Osteoblast (primary cell): Measurements from ENCODE around the gene ALOXE3. TPM values are rescaled to one million over a fixed set of nuclear protein-coding genes. Genes with fewer than 3 reads are reported as not detected.
A peak's percentile ranks its signal among the peaks of the same experiment; 100 is the strongest.

ENCODE experiments used
- DNase-seq: peaks from one replicate; pipeline ENCODE4 v3.0.0; 2011; ENCODE audit warnings: low spot score, mixed read lengths; ENCODE audit not compliant: insufficient read length; ENCODE audit errors: missing footprints
- H2AFZ ChIP-seq: 2 replicates; pipeline ENCODE4 v1.6.0; 2011; ENCODE audit warnings: mild to moderate bottlenecking, low read length
- H3K27ac ChIP-seq: 2 replicates; pipeline ENCODE4 v1.5.1; 2011; ENCODE audit warnings: mild to moderate bottlenecking, low read depth, low read length, moderate library complexity
- H3K27me3 ChIP-seq: 2 replicates; pipeline ENCODE4 v1.6.0; 2012; ENCODE audit warnings: mild to moderate bottlenecking, control low read depth, inconsistent platforms, low read length, moderate library complexity; ENCODE audit not compliant: insufficient read depth
- H3K36me3 ChIP-seq: 2 replicates; pipeline ENCODE4 v1.5.1; 2011; ENCODE audit warnings: mild to moderate bottlenecking, low read length, control low read depth, moderate library complexity; ENCODE audit not compliant: insufficient read depth
- H3K4me1 ChIP-seq: 2 replicates; pipeline ENCODE4 v1.5.1; 2011; ENCODE audit warnings: mild to moderate bottlenecking, low read length, control low read depth, moderate library complexity; ENCODE audit not compliant: insufficient read depth
- H3K4me2 ChIP-seq: 2 replicates; pipeline ENCODE4 v1.6.0; 2011; ENCODE audit warnings: mild to moderate bottlenecking, low read length; ENCODE audit not compliant: insufficient read depth
- H3K4me3 ChIP-seq: fragments of 200-600 bp; sonication (generic); 3 replicates; pipeline ENCODE4 v1.5.1; 2012; ENCODE audit warnings: mild to moderate bottlenecking, low read length, inconsistent platforms; ENCODE audit not compliant: insufficient read depth
- H3K79me2 ChIP-seq: 2 replicates; pipeline ENCODE4 v1.6.0; 2012; ENCODE audit warnings: mild to moderate bottlenecking, low read length, control low read depth, inconsistent platforms; ENCODE audit not compliant: insufficient read depth
- H3K9me3 ChIP-seq: 2 replicates; pipeline ENCODE4 v1.5.1; 2011; ENCODE audit warnings: low read depth, low read length, control low read depth
- H4K20me1 ChIP-seq: 2 replicates; pipeline ENCODE4 v1.6.0; 2012; ENCODE audit warnings: mild to moderate bottlenecking, low read length, control low read depth; ENCODE audit not compliant: insufficient read depth
- total RNA-seq: library from RNA; depleted of rRNA; stranded (reverse); fragments of >200 nt; gene quantifications from 2 replicates; pipeline ENCODE4 v1.2.3, GENCODE V29; 2012
- TF ChIP-seq, protein P1 (sequence below): IDR thresholded peaks from 2 replicates; pipeline ENCODE4 v1.5.1; 2011; ENCODE audit warnings: mild to moderate bottlenecking, low read depth, low read length, moderate library complexity; ENCODE audit errors: extremely low read depth

The ALOXE3 gene
- total RNA-seq, 1 donor: not detected

GRCh38 chr17:8056232-8056975 is 61.9 kb downstream of the ALOXE3 start:
- H3K4me2 ChIP-seq: peak overlapping the region; percentile 46
- H3K4me1 ChIP-seq: peaks cover 13% of the 10 kb centered on the region
- H3K4me3 ChIP-seq: no peak overlapping the region
- H3K9me3 ChIP-seq: no peaks in the 10 kb centered on the region
- no peak overlapping the region for H2AFZ ChIP-seq
- no peaks in the 10 kb centered on the region for H4K20me1 ChIP-seq
- H3K27me3 ChIP-seq: peaks cover 59% of the 10 kb centered on the region
- TF ChIP-seq, protein P1, sequence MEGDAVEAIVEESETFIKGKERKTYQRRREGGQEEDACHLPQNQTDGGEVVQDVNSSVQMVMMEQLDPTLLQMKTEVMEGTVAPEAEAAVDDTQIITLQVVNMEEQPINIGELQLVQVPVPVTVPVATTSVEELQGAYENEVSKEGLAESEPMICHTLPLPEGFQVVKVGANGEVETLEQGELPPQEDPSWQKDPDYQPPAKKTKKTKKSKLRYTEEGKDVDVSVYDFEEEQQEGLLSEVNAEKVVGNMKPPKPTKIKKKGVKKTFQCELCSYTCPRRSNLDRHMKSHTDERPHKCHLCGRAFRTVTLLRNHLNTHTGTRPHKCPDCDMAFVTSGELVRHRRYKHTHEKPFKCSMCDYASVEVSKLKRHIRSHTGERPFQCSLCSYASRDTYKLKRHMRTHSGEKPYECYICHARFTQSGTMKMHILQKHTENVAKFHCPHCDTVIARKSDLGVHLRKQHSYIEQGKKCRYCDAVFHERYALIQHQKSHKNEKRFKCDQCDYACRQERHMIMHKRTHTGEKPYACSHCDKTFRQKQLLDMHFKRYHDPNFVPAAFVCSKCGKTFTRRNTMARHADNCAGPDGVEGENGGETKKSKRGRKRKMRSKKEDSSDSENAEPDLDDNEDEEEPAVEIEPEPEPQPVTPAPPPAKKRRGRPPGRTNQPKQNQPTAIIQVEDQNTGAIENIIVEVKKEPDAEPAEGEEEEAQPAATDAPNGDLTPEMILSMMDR: no peak
- no peaks in the 10 kb centered on the region for H3K36me3 ChIP-seq
- no peaks in the 10 kb centered on the region for H3K79me2 ChIP-seq
- peak; percentile 92 for DNase-seq
- no peak overlapping the region for H3K27ac ChIP-seq

DNA sequence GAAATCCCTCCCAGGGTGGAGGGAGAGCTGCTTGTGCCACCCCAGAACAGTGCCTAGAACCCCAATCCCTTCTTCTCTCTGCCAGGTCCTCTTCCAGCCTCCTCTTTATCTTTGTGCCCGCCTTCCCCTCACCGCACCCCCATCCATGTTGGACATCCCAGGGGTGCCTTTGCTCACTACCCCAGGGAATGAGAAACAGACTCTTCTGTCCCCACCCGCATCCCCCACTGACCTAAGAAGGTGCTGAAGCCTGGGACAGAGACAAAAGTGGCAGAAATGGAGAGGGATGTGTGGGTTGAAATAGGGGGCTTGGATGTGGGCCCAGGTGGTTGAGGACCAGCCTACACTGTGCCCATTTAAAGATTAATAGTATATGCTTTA is 62.5 kb downstream of the ALOXE3 start:
- no peaks in the 10 kb centered on the region for H3K9me3 ChIP-seq
- no peak overlapping the region for H2AFZ ChIP-seq
- H4K20me1 ChIP-seq: no peaks in the 10 kb centered on the region

DNA sequence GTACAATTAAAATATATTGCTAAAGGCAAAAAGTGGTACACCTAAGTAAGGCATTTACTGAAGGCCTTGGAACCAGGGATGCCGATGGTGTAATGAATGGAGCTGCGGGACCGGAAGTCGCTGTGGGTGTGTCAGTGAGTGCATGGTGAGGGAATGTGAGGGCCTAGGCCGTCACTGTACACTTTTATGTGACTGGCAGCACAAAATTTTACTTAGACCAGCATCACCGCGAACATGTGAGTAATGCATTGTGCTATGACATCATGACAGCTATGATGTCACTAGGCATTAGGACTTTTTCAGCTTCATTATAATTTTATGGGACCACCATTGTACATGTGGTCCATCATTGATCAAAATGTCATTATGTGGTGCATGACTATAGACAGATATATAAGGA is 64.7 kb downstream of the ALOXE3 start:
- Histone ChIP-seq H3K4me2 (no peak overlapping the region), H3K79me2 (no peaks in the 10 kb centered on the region), H3K27me3 (peaks cover 37% of the 10 kb centered on the region), H3K36me3 (no peaks in the 10 kb centered on the region), H2AFZ (no peak overlapping the region), H3K4me1 (peaks cover 13% of the 10 kb centered on the region), H3K4me3 (no peak overlapping the region), H3K9me3 (no peaks in the 10 kb centered on the region), H4K20me1 (no peaks in the 10 kb centered on the region), H3K27ac (no peak overlapping the region)
- TF ChIP-seq, protein P1: no peak
- no peak for DNase-seq

More for the DNA sequence above, 62.5 kb downstream of the ALOXE3 start:
- no peak overlapping the region for H3K4me3 ChIP-seq
- H3K79me2 ChIP-seq: no peaks in the 10 kb centered on the region
- H3K36me3 ChIP-seq: no peaks in the 10 kb centered on the region
- H3K27ac ChIP-seq: no peak overlapping the region
- H3K4me2 ChIP-seq: no peak overlapping the region
- TF ChIP-seq, protein P1: no peak
- peaks cover 54% of the 10 kb centered on the region for H3K27me3 ChIP-seq
- H3K4me1 ChIP-seq: peaks cover 13% of the 10 kb centered on the region
- DNase-seq: no peak

DNA sequence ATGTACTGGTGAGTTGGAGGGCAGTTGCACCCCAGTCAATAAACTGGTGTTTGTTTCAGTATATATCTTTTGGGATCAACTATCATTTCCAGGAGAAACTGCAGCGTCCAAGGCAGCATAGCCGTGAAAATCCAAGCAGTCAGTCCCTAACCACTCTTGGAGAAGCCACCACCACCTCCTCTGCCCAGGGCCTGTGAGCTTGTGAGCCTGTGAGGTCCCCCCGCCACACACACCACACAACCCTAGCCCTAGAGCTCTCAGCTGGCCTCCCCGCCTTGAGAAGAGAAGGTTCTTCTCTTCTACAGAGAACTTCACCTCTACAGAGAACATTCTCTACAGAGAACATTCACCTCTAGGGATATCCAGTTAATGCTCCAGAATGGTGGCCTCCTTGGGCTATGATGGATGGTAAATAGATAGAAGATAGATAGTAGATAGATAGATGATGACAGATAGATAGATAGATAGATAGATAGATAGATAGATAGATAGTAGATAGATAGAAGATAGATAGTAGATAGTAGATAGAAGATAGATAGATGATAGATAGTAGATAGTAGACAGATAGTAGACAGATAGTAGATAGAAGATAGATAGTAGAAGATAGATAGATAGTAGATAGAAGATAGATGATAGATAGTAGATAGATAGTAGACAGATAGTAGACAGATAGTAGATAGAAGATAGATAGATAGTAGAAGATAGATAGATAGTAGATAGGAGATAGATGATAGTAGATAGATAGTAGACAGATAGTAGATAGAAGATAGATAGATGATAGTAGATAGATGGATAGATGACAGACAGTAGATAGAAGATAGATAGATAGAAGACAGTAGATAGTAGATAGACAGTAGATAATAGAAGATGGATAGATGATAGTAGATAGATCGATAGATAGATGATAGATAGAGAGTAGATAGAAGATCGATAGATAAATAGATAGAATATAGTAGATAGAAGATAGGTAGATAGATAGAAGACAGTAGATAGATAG is 65.8 kb downstream of the ALOXE3 start:
- no peak for DNase-seq
- H4K20me1 ChIP-seq: no peaks in the 10 kb centered on the region
- peaks cover 13% of the 10 kb centered on the region for H3K4me1 ChIP-seq
- H3K4me3 ChIP-seq: no peak overlapping the region
- H3K27ac ChIP-seq: no peak overlapping the region
- no peak overlapping the region for H2AFZ ChIP-seq
- no peaks in the 10 kb centered on the region for H3K79me2 ChIP-seq
- H3K4me2 ChIP-seq: no peak overlapping the region
- H3K9me3 ChIP-seq: no peaks in the 10 kb centered on the region
- H3K36me3 ChIP-seq: no peaks in the 10 kb centered on the region
- TF ChIP-seq, protein P1: no peak
- H3K27me3 ChIP-seq: peaks cover 31% of the 10 kb centered on the region
